ENCODE results near the gene FAM169A.
"Not testable (repeated sequence)": the region's sequence is repeated elsewhere in the genome, so short reads cannot be mapped to it uniquely, and the experiment has no call there.

Gene FAM169A

DNA sequence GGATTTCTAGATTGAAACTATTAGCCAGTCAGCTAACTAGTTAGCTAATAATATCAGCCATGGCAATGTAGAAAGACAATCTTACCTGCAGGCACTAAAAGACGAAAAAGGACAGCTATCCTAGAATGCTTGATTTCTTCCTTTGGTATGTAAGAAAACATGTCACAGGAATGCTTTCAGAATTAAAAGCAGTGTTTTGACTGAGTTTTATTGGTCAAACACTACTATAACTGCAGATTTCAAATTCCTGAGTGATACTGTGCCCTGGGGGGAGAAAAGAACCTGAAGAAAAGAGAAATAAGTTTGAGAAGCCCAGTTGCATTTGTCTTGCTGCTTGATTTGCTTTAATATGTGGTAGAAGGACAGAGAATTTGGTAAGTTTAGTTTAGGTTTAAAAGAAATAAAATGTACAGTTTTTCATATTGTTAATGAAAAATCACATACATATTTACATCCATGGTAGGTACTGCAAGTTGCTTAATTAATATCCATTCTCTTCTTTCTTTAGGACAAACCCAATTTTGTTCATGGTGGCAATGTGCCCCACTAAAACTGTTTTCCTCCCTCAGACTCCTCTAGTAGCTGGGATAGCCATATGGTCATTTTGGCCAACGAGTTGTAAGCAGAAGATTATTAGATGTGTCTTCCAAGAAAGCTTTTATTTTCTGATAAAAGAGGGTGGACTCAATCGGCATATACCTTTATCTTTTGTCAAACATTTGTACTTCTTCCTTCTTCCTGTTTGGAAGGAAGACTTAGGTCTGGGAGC is 4.3 kb upstream of the FAM169A start:
- no peak for DNase-seq (ENCODE audit: low read depth in 2 of 3, low spot score in 2 of 3)

GRCh38 chr5:74869414-74869813 is 3.2 kb upstream of the FAM169A start:
- not testable (repeated sequence) for DNase-seq (ENCODE audit: low read depth in 2 of 3, low spot score in 2 of 3)

GRCh38 chr5:74866596-74867162 is 492 bp upstream of the FAM169A start:
- no peak for DNase-seq (ENCODE audit: low read depth in 2 of 3, low spot score in 2 of 3)

DNA sequence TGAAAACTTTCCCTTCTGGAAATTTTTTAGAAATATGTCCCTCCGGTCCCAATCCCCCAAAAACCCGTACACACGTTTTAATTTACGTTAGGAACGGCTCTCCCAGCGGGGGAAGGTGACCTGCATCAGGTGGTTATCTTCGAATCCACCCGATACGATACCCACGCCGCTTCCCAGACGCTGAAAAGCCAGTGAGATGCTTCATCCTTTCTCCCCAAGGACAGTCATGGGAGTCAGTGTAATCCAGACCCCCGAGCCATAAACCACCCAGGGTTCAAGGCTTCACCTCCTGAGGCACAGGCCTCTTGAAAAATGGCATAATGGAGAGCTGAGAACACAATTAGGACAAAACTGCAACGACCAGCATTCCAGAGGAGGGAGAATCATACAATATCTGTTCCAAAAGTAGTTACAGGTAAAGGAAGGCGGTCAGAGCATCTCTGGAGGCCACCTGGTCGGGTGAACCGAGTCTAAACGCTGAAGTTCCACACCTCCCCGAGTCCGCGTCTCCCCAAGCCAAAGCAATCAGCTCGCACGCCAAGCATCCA is 857 bp downstream of the FAM169A start:
- DNase-seq (ENCODE audit: low read depth in 2 of 3, low spot score in 2 of 3) = no peak

- no peak for DNase-seq (ENCODE audit: low read depth in 2 of 3, low spot score in 2 of 3)
Measured at GRCh38 chr5:74864823-74865222, 1.4 kb downstream of the FAM169A start.

DNA sequence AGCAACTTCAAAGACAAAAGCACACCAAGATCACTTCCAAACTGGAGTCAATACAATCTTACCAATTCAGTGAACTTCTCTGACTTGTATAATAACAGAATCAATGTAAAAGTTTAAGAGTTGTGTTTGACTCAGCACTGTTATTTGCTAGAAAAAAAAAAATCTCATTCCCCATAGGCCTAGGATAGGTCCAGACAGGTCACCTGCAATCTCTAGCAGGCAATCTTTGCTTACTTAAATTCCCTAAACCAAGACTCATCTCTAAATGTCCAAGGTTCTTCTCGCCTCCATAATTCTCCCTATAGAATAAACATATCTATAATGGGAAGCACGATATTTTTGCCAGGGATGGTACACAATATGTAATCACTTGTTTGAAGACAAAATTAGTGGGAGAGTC is 2.5 kb downstream of the FAM169A start:
- DNase-seq (ENCODE audit: low read depth in 2 of 3, low spot score in 2 of 3) = no peak

GRCh38 chr5:74862221-74862620 is 4.0 kb downstream of the FAM169A start:
- DNase-seq (ENCODE audit: low read depth in 2 of 3, low spot score in 2 of 3) = no peak

DNA sequence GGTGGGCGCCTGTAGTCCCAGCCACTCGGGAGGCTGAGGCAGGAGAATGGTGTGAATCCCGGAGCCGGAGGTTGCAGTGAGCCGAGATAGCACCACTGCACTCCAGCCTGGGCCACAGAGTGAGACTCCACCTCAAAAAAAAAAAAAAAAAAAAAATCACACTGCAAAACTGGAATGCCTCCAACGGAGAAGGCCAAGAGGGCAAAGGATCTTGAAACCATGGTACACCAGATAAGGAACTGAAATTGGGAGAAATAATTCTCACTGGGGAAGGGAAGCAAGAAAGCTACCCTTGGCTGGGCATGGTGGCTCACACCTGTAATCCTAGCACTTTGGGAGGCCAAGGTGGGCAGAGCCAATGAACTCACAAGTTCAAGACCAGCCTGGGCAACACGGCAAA is 9.2 kb downstream of the FAM169A start:
- not testable (repeated sequence) for DNase-seq (ENCODE audit: low read depth in 2 of 3, low spot score in 2 of 3)

- no peak for DNase-seq (ENCODE audit: low read depth in 2 of 3, low spot score in 2 of 3)
Measured at GRCh38 chr5:74853256-74853655, 12.9 kb downstream of the FAM169A start.

- DNase-seq (ENCODE audit: low read depth in 2 of 3, low spot score in 2 of 3) = no peak
Measured at GRCh38 chr5:74851684-74852353, 14.4 kb downstream of the FAM169A start.

DNA sequence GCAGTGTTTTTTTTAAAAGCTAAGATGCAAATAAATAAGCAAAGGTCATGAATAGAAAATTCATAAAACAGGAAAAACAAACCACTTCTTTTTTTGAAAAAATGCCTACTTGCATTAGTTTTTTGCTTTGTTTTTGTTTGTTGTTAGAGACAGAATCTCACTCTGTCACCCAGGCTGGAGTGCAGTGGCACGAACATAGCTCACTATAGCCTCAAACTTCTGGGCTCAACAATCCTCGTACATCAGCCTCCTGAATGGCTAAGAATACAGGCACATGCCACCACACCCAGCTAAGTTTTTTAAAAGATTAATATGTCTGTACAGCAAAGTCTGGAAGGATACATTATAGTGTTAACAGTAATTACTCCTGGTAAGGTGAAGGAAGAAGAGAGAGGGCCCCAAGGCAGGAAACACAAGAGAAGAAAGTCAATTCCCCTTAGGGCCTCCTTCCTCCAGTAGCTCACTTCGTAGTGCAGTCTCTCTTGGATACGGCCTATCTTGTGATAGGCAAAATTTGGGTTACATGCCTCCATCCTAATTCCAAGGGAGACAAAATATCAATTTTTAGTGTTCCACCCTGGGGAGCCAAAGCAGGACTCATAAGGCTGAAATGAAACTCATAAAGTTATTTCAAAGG is 15.3 kb downstream of the FAM169A start:
- DNase-seq (ENCODE audit: low read depth in 2 of 3, low spot score in 2 of 3) = no peak

GRCh38 chr5:74850030-74850429 is 16.2 kb downstream of the FAM169A start:
- DNase-seq (ENCODE audit: low read depth in 2 of 3, low spot score in 2 of 3) = no peak

- DNase-seq (ENCODE audit: low read depth in 2 of 3, low spot score in 2 of 3) = no peak
Measured at GRCh38 chr5:74848553-74849025, 17.6 kb downstream of the FAM169A start.

- DNase-seq (ENCODE audit: low read depth in 2 of 3, low spot score in 2 of 3) = no peak
Measured at GRCh38 chr5:74839229-74839628, 27.0 kb downstream of the FAM169A start.

DNA sequence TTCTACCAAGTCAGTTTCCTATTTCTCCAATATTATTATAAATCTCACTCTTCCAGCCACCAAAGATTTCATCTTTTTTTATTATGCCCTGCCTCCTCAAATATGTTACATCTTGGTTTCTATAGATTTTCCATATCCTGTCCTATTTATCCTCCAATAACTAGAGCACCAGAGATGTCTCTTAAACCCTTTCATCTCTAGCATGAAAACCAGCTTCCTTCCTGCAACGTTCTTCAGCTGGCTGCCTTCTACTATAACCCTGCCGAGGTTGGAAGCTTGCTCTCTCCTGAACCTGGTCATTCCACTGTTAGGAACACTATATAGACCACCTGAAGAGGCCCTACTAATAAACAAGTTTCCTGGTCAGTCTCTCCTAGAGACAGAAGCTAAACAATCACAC is 27.9 kb downstream of the FAM169A start:
- no peak for DNase-seq (ENCODE audit: low read depth in 2 of 3, low spot score in 2 of 3)

- DNase-seq (ENCODE audit: low read depth in 2 of 3, low spot score in 2 of 3) = no peak
Measured at GRCh38 chr5:74837115-74837514, 29.1 kb downstream of the FAM169A start.

DNA sequence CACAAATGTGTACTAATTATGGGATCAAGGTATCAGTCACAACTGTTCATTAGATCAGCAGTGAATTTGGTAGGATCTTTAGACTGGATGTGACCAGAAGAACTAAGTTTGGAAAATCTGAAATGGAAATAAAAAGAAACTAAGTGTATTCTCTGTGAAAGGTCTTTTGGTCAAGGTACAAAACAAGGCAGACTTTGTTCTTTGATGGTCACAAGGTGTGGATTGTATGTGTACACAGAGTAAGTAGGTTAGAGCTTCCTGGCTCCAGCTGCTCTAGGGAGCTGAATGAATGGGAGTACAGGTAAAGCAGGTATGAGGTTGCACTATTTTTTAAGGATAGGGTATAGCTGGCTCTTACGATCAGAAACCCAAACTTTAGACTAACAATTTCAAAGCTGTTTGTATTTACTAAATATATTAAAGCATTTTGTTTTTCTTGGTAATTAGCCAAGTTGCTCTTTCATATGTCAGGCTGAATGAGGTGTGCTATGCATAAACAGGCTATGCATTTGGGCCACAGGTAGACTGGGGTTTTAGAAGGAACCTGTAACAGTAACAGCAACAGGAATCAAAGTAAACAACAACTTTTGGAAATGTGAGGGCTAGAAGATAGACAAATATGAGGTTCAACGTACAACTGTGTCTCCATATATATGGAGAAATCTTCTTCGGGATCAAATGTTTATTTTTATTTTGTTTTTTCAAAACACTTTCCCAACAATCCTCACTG is 32.5 kb downstream of the FAM169A start:
- no peak for DNase-seq (ENCODE audit: low read depth in 2 of 3, low spot score in 2 of 3)

DNA sequence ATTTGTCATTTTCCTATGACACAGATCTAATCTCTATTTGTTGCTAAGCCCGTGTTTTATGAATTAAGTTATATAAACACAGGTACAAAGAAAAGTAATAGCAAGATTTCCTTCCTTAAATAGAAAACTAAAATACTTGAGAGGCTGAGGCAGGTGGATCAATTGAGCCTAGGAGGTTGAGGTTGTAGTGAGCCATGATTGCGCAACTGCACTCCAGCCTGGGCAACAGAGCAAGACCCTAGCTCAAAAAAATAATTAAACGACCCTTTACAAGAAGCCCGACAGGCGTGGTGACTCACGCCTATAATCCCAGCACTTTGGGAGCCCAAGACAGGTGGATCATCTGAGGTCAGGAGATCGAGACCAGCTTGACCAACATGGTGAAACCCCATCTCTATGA is 36.8 kb downstream of the FAM169A start:
- no peak for DNase-seq (ENCODE audit: low read depth in 2 of 3, low spot score in 2 of 3)

DNA sequence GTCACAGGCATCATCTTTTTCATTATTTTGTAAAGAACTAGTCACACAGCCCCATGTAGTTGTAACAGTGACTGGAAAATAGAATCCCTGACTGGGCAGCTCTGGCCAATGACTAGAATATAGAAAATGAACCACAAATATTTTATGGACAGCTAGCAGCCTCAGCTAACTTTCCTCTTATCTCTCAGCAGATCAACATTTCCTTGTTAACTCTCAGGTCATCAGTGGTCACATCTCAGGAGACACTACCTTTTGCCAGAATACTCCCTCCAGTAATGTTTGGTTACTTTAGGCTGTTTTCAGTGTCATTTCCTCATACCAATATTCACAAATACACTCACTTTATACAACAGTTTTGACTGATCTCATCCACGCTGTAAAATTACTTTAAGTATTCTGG is 43.9 kb downstream of the FAM169A start:
- no peak for DNase-seq (ENCODE audit: low read depth in 2 of 3, low spot score in 2 of 3)

DNA sequence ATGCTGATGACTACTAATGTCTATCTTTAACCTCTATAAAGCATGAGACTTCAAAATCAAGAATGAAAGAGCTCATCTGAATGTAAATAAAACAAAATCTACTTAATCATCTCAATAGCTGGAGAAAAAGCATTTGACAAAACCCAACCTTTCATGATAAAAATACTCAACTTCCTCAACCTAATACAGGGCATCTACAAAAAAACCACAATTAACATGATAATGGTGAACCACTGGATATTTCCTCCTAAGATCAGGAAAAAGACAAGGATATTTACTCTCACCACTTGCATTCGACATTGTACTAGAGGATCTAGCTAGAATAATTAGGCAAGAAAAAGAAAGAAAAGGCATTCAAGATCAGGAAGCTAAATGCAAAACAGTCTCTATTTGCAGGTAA is 49.3 kb downstream of the FAM169A start:
- DNase-seq (ENCODE audit: low read depth in 2 of 3, low spot score in 2 of 3) = no peak

DNA sequence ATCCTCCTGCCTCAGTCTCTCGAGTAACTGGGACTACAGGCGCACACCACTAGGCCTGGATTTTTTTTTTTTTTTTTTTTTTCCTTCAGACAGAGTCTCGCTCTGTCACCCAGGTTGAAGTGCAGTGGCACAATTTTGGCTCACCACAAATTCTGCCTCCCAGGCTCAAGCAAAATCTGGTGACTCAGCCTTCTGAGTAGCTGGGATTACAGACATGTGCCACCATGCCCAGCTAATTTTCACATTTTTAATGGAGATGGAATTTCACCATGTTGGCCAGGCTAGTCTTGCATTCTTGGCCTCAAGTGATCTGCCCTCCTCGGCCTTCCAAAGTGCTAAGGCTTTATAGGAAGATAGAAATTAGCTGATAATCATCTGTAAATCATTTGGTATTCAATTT is 55.3 kb downstream of the FAM169A start:
- DNase-seq (ENCODE audit: low read depth in 2 of 3, low spot score in 2 of 3) = no peak

Measured in activated CD8-positive, alpha-beta memory T cell treated with anti-CD3 and anti-CD28 coated beads for 48 hours (primary cell).